Stimulated activated CD4-positive, alpha-beta T cell treated with anti-CD3 and anti-CD28 coated beads, Interleukin-2, amount 100 ng/mL, for 4 hours (primary cell): ENCODE results near the gene CCDC87.
"Not testable (repeated sequence)": the region's sequence is repeated elsewhere in the genome, so short reads cannot be mapped to it uniquely, and the experiment has no call there.

ENCODE experiments used
- DNase-seq: peaks from one replicate; pipeline ENCODE4 v3.0.0-alpha.2; 2020; ENCODE audit warnings: low read depth

Gene CCDC87, protein sequence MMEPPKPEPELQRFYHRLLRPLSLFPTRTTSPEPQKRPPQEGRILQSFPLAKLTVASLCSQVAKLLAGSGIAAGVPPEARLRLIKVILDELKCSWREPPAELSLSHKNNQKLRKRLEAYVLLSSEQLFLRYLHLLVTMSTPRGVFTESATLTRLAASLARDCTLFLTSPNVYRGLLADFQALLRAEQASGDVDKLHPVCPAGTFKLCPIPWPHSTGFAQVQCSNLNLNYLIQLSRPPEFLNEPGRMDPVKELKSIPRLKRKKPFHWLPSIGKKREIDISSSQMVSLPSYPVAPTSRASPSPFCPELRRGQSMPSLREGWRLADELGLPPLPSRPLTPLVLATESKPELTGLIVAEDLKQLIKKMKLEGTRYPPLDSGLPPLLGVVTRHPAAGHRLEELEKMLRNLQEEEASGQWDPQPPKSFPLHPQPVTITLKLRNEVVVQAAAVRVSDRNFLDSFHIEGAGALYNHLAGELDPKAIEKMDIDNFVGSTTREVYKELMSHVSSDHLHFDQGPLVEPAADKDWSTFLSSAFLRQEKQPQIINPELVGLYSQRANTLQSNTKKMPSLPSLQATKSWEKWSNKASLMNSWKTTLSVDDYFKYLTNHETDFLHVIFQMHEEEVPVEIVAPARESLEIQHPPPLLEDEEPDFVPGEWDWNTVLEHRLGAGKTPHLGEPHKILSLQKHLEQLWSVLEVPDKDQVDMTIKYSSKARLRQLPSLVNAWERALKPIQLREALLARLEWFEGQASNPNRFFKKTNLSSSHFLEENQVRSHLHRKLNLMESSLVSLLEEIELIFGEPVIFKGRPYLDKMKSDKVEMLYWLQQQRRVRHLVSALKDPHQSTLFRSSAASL

DNA sequence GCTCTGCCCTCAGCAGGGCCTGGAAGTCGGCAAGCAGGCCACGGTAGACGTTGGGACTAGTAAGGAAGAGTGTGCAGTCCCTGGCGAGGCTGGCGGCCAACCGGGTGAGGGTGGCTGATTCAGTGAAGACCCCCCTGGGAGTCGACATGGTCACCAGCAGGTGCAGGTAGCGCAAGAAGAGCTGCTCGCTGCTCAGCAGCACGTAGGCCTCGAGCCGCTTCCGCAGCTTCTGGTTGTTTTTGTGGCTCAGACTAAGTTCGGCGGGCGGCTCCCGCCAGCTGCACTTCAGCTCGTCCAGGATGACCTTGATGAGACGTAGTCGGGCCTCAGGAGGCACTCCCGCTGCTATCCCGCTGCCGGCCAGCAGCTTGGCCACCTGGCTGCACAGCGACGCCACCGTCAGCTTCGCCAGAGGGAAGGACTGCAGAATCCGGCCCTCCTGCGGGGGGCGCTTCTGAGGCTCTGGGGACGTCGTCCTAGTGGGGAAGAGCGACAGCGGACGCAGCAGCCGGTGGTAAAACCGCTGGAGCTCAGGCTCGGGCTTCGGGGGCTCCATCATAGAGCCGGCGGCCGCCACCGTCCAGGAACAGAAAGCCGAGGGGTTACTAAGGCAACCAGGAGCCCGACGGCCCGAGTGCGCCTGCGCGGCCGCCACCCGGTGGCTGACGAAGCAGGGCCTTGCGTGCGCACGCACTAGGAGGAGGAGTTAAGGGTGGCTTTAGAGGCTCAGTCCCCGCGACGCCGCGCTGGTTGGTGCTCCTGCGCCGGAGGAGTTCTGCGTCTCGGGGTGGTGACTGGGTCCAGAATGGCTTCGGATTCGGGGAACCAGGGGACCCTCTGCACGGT is at the start of gene CCDC87, which contains the start of gene CCS:
Gene CCDC87, minus strand, starts transcription at position 607 of the 846 bp plus-strand sequence. Its CDS starts 48 bp downstream, at position 559.
Gene CCS, plus strand, starts transcription at position 729 of the 846 bp plus-strand sequence. Its CDS starts 77 bp downstream, at position 806.
- peak; percentile 97 for DNase-seq

DNA sequence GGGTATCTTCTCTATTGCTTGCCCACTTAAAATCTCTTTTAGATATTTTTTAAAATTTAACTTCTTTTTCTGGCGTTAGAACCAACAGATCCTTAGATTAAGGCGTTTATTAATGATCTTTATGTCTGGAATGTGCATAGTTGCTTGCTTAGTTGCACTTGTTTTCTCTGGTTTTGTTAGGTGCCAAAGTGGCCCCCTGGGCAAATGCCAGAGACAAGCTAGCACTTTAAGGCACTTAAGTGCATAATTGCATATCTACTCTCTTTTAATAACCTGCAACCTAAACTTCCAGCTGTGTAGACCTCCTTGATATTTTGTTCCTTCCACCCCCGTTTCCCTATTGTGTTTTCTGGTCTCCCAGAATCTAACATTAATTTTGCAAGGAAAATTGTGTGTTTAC is 49.0 kb upstream of the CCDC87 start:
- no peak for DNase-seq

DNA sequence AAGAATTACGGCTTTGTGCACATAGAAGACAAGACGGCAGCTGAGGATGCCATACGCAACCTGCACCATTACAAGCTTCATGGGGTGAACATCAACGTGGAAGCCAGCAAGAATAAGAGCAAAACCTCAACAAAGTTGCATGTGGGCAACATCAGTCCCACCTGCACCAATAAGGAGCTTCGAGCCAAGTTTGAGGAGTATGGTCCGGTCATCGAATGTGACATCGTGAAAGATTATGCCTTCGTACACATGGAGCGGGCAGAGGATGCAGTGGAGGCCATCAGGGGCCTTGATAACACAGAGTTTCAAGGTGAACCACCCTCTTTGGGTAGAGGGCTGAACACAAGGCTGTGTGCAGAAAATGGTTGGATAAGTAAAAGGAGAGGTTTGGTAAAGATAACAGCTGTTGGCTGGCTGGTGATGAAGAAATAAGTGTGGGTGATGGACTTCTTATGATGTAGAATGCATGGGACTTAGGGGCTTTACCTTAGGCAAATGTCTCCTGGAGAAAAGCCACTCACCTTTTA is 47.0 kb upstream of the CCDC87 start:
- not testable (repeated sequence) for DNase-seq

DNA sequence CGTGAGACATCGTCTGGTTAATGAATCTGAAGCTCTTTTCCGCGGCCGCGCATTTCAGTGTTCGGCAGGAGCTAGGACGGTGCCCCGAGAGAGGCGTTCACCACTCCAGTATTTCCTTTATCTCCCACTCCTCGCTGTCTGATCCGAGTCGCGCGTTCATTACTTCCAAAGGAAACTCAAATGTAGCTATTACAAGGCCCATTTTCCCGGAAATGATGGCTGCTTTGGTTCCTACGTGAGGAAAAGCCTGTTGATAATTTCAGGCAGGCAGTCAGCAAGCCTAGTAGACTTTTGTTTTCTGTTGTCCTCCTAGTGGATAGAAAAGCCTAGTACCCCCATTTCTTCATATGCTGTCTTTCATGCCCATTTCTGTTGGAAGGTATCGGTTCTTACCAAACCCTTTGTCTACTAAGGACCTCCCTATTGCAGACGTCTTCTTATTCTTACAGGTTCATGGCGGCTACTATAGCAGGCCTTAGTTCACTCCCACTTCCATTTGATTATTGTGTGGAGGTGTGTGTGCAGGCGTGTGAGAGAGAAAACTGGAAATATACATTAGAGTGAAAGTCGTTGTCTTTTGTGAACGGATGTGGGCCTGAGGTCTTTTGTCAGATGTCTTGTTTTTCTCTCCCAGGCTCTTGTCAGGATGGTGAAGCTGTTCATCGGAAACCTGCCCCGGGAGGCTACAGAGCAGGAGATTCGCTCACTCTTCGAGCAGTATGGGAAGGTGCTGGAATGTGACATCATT is 46.4 kb upstream of the CCDC87 start:
- no peak for DNase-seq

DNA sequence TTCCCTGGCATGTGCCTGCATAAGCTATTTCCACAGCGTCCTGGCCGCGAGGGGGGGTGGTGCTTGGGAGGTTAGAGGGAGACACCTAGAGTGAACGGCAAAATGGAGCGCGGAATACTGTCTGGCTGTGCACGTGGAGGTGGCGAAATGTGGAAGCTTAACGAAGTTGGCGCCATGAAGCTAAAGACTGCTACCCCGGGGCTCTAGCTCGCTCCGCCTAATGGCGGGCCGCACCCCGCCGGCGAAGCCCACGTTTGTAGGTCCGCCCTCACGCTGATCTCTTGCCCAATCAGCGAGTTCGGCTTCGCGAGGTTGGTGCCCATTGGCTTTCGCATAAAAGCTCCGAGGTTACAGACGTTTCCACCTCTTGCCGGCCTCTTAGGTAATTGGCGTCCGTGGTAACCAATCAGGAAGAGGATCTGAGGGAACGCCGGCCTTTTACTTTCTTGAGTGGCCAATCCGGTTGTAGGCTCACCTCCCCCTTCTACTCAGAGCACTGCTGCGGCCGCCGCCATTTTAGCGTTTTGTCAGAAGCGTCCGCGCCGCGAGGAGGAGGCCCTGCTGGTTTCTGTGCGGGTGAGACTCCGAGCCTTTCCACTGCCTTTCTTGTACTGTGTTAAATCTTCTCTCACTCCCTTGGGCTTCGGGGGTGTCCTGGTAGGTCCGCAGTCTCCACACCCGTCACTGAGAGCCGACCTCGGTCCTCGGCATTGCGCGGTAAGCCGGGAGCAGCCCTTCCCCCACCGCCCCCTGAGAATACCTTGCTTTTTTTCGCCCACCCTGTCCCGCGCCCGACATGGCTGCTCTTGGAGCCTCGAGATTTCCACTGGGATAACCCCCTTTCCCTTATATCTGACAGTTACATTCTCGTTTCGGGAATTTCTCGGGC is 45.6 kb upstream of the CCDC87 start, which contains the start of gene RBM4:
Gene RBM4, plus strand, starts transcription at position 527 of the 889 bp plus-strand sequence. CDS start 1,009 bp downstream, outside the sequence.
- DNase-seq, result peak; percentile 96

DNA sequence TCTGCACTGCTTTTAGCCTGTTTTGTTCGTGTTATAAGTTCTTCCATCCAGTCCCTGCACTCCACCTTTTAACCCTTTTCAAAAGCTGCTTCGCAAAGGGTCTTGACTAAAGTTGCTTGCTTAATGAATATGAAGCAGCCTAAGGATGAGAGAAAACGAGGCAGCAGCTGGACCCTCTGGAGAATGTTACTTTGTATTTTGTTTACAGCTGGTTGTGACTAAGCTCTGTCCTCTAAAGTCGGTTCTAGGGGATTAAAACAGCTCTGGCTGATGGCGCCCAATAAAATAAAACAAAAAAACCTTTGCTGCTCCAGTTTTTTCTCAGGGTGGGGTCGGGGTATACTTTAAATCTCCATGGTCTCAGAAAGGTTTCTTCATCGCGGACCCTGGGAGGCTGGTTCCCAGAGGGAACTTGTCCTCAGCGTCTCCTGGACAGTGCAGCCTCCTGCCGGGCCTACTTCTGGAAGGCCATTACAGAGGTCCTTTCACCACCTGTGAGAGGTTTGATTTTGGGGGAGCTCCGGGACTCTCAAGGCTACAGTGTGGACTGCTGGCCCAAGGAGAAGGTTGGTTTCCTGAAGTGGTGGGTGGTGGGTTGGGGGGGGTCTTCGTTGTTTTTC is 44.8 kb upstream of the CCDC87 start:
- no peak for DNase-seq

DNA sequence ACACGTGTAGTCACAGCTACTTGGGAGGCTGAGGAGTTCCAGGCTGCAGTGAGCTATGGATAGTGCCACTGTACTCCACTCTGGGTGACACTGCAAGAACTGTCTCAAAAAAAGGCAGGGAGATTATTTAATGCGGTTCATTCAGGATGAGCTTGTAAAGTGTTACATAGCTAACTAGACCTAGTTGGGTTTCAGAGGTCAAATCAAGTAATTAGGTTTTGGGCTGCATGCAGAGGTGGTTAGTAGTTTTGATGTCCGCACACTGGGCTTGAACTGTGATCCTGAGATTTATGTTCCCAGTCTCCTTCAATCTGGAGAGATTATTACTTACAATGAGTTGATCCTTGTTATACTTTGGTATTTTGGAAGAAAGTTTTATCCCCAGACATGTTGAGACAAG is 43.5 kb upstream of the CCDC87 start:
- DNase-seq, result no peak

DNA sequence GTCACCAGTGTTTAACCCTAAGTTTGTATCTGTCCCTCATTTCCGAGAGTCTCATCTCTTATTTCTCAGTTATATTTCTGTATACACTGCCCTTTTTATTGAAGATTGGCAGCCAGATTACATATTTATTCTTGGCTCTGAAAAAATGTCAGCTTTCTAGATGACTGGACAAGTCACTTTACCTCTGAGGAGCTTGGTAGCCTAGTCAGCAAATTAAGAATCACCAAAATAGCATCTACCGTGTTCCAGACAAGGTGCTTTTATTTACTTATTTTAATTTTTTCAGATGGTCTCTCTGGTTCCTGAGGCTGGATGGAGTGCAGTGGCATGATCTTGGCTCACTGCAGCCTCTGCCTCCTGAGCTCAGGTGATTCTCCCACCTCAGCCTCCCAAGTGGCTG is 40.1 kb upstream of the CCDC87 start:
- DNase-seq, result no peak

DNA sequence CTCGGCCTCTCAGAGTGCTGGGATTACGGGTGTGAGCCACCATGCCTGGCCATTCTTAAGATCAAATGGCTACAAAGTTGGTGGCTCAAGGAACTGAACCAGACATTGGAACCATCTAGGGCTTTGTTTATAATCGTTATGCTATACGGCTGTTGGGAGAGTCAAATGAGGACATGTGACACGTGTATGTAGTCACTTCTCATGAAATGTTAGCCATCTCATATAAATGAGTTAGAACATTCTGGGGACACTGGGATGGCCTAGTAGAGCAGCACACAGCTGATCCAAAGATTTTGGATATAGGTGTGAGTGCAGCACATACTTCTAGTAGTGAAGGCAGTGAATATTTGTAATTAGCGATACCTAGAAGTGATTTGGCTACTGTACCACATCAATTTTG is 39.0 kb upstream of the CCDC87 start:
- DNase-seq, result no peak

DNA sequence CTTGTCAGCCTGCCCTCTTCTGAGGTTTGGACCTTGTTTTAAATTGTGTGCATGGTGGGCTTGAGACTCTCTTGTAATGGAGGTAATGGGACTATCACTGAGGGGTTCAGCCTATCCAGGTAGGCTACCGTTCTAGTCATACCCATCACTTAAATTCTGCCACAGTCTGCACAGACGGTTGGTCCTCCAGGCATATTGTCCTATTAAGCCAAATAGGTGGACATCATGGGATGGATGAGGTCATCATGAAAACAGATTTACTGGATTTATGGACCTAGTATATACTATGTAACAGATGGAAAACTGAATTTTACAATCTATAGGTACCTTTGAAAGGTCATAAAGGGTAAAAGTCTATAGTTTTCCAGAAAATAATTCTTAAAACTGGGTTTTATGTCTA is 36.5 kb upstream of the CCDC87 start:
- no peak for DNase-seq

DNA sequence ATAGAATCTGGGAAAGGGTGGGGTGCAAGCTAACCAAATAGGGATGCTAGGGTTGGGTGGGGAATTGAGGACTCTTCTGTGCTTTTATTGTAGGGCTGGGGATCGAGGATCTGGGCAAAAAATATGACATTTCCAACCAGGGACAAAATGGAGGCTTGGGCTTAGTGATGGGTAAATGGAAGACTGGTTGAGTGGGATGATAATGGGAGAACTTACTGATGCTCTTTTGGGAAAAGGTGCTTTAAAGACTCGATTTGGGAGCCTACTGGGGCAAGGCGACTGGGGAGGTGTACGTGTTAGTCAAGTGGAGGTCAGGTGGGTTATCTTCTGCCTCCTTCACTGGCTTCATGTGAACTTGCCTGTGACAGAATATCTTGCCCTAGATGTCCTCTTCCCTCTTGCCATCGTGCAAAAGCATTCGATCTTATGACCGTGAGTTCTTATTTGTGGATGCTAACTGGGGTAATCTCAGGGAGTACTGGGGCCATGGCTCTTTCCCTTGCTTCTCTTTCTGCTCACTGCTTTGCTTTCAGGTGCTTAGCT is 35.3 kb upstream of the CCDC87 start:
- no peak for DNase-seq

DNA sequence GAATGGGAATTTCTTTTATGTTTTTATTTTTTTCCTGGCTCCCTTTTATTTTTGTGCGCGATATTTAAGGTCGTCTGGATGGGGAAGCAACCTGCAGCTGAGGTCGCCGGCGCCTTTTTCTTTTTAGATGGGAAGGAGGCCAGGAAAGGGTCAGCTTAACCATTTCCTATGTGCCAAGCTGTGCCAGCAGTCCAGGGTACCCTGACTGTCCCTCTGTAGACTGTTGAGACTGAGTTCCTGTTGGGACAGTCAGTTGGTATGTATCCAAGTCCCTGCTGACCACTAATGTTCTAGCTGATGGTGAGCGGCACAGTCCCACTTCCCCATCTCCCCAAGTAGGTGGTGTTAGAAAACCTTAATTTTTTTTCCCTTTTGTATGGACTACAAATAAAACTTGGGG is 34.1 kb upstream of the CCDC87 start:
- DNase-seq, result no peak

DNA sequence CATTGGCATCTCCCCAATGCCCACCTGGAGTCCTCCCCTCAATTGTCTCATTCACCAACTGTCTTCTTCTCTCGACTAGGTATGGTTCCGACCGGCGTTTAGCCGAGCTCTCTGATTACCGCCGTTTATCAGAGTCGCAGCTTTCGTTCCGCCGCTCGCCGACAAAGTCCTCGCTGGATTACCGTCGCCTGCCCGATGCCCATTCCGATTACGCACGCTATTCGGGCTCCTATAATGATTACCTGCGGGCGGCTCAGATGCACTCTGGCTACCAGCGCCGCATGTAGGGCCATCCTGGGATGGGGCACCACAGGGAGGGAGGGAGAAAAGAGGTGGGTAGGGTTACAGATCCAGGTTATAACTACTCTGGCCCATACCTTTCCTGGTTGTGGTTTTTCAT is 33.5 kb upstream of the CCDC87 start:
- DNase-seq, result no peak

DNA sequence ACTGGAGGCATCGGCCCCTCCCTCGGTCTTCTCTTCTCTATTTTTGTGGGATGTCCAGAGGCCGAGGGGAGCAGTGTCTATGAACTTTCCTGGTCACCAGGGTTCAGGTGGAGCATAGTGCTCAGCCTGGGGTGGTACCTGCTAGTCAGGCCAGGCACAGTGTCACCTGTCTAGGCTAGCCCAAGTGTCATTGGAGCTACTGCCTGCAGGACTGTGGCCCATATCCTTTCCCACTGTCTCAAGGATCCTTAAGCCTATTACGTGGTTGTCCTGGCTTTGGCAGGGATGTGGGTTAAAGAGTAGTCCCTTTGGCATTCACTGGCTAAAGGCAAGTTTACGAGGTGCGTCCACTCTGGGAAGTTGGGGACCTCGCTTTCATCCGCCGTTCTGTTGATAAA is 32.9 kb upstream of the CCDC87 start:
- DNase-seq, result no peak

DNA sequence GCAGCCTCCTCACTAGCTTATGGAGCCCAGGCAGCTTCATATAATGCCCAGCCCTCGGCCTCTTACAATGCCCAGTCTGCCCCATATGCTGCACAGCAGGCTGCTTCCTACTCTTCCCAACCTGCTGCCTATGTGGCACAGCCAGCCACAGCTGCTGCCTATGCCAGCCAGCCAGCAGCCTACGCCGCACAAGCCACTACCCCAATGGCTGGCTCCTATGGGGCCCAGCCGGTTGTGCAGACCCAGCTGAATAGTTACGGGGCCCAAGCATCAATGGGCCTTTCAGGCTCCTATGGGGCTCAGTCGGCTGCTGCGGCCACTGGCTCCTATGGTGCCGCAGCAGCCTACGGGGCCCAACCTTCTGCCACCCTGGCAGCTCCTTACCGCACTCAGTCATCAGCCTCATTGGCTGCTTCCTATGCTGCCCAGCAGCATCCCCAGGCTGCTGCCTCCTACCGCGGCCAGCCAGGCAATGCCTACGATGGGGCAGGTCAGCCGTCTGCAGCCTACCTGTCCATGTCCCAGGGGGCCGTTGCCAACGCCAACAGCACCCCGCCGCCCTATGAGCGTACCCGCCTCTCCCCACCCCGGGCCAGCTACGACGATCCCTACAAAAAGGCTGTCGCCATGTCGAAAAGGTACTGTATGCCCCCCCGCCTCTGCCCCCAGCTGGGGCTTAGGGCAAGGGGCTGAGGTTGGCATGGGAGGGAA is 32.3 kb upstream of the CCDC87 start:
- no peak for DNase-seq

DNA sequence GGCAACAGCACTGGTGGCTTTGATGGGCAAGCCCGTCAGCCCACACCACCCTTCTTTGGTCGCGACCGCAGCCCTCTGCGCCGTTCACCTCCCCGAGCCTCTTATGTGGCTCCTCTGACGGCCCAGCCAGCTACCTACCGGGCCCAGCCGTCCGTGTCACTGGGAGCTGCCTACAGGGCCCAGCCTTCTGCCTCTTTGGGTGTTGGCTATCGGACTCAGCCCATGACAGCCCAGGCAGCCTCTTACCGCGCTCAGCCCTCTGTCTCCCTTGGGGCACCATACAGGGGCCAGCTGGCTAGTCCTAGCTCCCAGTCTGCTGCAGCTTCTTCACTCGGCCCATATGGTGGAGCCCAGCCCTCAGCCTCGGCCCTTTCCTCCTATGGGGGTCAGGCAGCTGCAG is 31.6 kb upstream of the CCDC87 start:
- DNase-seq, result no peak

DNA sequence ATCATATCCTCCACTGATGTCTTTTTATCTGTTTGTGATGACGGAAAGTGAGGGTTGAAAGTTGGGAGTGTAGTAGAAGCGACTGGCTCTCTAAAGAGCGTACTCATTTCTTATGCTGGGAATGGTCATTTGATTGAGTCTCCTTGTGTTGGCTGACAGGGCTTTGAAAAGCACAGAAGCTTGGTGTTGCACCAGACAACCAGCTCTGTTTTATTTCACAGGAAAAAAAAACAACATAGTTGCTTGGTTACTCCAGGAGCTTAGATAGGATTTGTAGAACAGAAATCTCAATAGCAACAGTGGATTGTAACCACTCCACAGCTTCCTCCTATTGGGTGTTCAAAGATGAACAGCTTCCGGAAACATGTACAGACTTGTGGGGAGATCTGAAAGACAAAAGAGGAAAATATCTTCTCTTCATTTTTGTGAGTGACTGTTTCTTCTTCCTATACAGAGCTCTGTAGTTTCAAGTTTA is 26.3 kb upstream of the CCDC87 start:
- no peak for DNase-seq

DNA sequence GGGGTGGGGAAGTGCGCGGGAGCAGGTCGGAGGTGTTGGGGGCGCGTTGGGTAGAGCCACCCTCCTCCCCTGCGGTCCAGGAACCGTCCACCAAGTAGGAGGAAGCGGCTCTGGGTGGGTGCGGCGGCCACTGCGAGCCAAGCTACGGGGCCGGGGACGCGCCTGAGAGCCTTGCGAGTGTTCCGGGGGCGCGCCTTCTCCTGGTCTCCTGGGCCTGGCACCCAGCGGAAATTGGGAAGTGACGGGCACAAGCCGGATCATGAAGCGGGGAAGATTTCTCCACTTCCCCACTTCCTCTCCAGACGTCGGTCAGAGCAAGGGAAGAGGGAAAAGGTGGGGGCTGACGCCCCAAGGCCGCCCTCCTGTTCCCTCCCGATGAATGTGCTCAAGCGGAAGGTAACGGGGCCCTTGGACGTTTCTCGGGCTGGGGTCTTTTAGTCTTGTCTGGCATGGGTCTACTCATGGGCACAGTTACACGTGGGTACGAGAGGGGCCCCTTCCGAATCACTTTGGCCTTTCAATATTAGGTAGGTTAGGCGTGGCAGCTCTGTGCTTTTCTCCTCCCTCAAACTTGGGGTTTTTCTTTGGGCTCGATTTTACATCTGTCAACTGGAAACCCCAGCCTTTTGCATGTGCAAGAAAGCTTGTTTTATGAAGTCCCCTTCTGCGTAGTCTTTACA is 24.4 kb upstream of the CCDC87 start:
- DNase-seq, result no peak
